Stimulated activated CD4-positive, alpha-beta T cell treated with anti-CD3 and anti-CD28 coated beads, Interleukin-15, amount 100 ng/mL, for 1 hour (primary cell): ENCODE results near the gene LHFPL5.

Source experiments
- DNase-seq, 2 donors: peaks; one replicate each; pipeline ENCODE4 v3.0.0-alpha.2; 2020; ENCODE audit warnings: low read depth in 1 of 2, low spot score in 1 of 2

The LHFPL5 gene

GRCh38 chr6:35790683-35791082, 14.5 kb upstream of the LHFPL5 start:
- DNase-seq: no peak

GRCh38 chr6:35794536-35795452, 10.4 kb upstream of the LHFPL5 start:
- no peak for DNase-seq

GRCh38 chr6:35795453-35796071, 9.6 kb upstream of the LHFPL5 start:
- DNase-seq: no peak

- no peak for DNase-seq
Observed at GRCh38 chr6:35796236-35796635, 8.9 kb upstream of the LHFPL5 start.

- no peak for DNase-seq
Observed at GRCh38 chr6:35797837-35798526, 7.2 kb upstream of the LHFPL5 start.

GRCh38 chr6:35798706-35799105, 6.4 kb upstream of the LHFPL5 start:
- DNase-seq: no peak

GRCh38 chr6:35801148-35801547, 4.0 kb upstream of the LHFPL5 start:
- no peak for DNase-seq

- DNase-seq: no peak
Observed at GRCh38 chr6:35808688-35809087, 3.5 kb downstream of the LHFPL5 start.

- no peak for DNase-seq
Observed at GRCh38 chr6:35809809-35810208, 4.7 kb downstream of the LHFPL5 start.

GRCh38 chr6:35810971-35811698, 6.0 kb downstream of the LHFPL5 start:
- DNase-seq: no peak

- DNase-seq: no peak
Observed at GRCh38 chr6:35811699-35811995, 6.5 kb downstream of the LHFPL5 start.

- DNase-seq: no peak
Observed at GRCh38 chr6:35817515-35817914, 12.4 kb downstream of the LHFPL5 start.

GRCh38 chr6:35823601-35824000, 18.4 kb downstream of the LHFPL5 start:
- DNase-seq: no peak

GRCh38 chr6:35824552-35825192, 19.5 kb downstream of the LHFPL5 start:
- no peak for DNase-seq

GRCh38 chr6:35829306-35829705, 24.2 kb downstream of the LHFPL5 start:
- no peak for DNase-seq

GRCh38 chr6:35831257-35832007, 26.3 kb downstream of the LHFPL5 start:
- no peak for DNase-seq

- DNase-seq: no peak
Observed at GRCh38 chr6:35833536-35833935, 28.4 kb downstream of the LHFPL5 start.

GRCh38 chr6:35839019-35839418, 33.9 kb downstream of the LHFPL5 start:
- DNase-seq: no peak

GRCh38 chr6:35842381-35842780, 37.2 kb downstream of the LHFPL5 start:
- no peak for DNase-seq

- DNase-seq: no peak
Observed at GRCh38 chr6:35844290-35844689, 39.1 kb downstream of the LHFPL5 start.
